Ovary (tissue), 3 donors: ENCODE measurements around the gene TRABD.

Source experiments
- CTCF ChIP-seq, 3 donors: fragments of 450-650 bp in 2 of 3; fragments of 200-600 bp in 1 of 3; IDR thresholded peaks; one replicate each; pipeline versions ENCODE4 v1.5.1 to v1.8.0; 2016 to 2022; ENCODE audit warnings: antibody characterized with exemption in 3 of 3, mild to moderate bottlenecking in 1 of 3
- EP300 ChIP-seq: sonication (generic); formaldehyde crosslinking; IDR thresholded peaks from one replicate; pipeline ENCODE4 v1.6.1; 2017; ENCODE audit warnings: antibody characterized with exemption
- donor health status: DM: no; HTN: no; CAD: no.

- TF ChIP-seq EP300 (no peak), CTCF (IDR thresholded peaks at IDR 0.05) (peak; percentile 58 to 73 (median 72))
Observed at GRCh38 chr22:50146439-50147238, 39.1 kb upstream of the TRABD start.
